ENCODE results near the gene GPR137B. TPM values are rescaled to one million over a fixed set of nuclear protein-coding genes. Genes with fewer than 3 reads are reported as not detected.

The GPR137B gene
- total and polyA plus RNA-seq, 2 of the 4 experiments (the other 2 are of a cell fraction), result 4.5 to 12.3 TPM

GRCh38 chr1:236239092-236239585, 96.8 kb downstream of the GPR137B start:
- ATAC-seq (ENCODE audit: low read depth) (no peak), DNase-seq (peak; percentile 6)
- Histone ChIP-seq H3K4me3 (ENCODE audit: insufficient read depth, low read depth, low read length) (no peak overlapping the region), H3K9me1 (ENCODE audit: insufficient read depth, low read length) (0 out of 2 replicates have a peak, but pooled peaks cover 2% of the 10 kb centered on the region), H3K36me3 (ENCODE audit: control insufficient read depth, insufficient read depth, low read length) (no peaks in the 10 kb centered on the region), H3K56ac (ENCODE audit: extremely low read depth, insufficient read depth, low read length) (no peak overlapping the region), H3K27ac (ENCODE audit: insufficient read depth, low read length) (no peak overlapping the region), H2BK20ac (ENCODE audit: low read depth, low read length) (no peak overlapping the region), H3K14ac (replicated peaks; ENCODE audit: low read depth, low read length) (no peak overlapping the region), H3K9ac (ENCODE audit: low read depth, low read length) (no peak overlapping the region), H2BK120ac (ENCODE audit: low read depth, low read length) (no peak overlapping the region), H2AK5ac (ENCODE audit: low read depth, low read length) (no peak overlapping the region), H3K4me2 (ENCODE audit: low read depth, low read length) (no peak overlapping the region), H3K4me1 (ENCODE audit: control insufficient read depth, insufficient read depth, low read length) (no peaks in the 10 kb centered on the region; the same call in 1 of the 2 replicates), H3K79me1 (ENCODE audit: low read depth in 1 of 2, low read length in 2 of 2) (no peaks in the 10 kb centered on the region), H2BK5ac (ENCODE audit: low read depth, low read length, poor library complexity, severe bottlenecking) (no peak overlapping the region), H3K9me3 (ENCODE audit: control insufficient read depth, insufficient read depth, low read length) (no peaks in the 10 kb centered on the region), H4K5ac (ENCODE audit: low read depth, low read length) (no peak overlapping the region), H3K4ac (ENCODE audit: low read depth, low read length) (no peak overlapping the region), H2AK9ac (replicated peaks; ENCODE audit: low read depth, low read length, poor library complexity) (no peak overlapping the region), H4K20me1 (ENCODE audit: insufficient read depth, low read length) (no peaks in the 10 kb centered on the region), H4K8ac (ENCODE audit: low read depth in 2 of 2, low read length in 2 of 2) (no peak overlapping the region), H2AFZ (replicated peaks; ENCODE audit: low read length, poor library complexity) (no peak overlapping the region), H2BK15ac (ENCODE audit: low read depth, low read length) (no peak overlapping the region), H3K27me3 (ENCODE audit: control insufficient read depth, insufficient read depth, low read length) (no peaks in the 10 kb centered on the region), H4K91ac (ENCODE audit: insufficient read depth, low read depth, low read length) (no peak overlapping the region), H3K23ac (ENCODE audit: low read depth, low read length) (no peak overlapping the region), H3K18ac (ENCODE audit: low read depth, low read length) (no peak overlapping the region)
- WGBS, 2 experiments (ENCODE audit: extremely low coverage in 2 of 2, insufficient read length in 1 of 2), result 33% methylated on average over 1 of the region's 1 CpG; no CpG with 5 or more reads in 1 of the 2 experiments
- CTCF ChIA-PET, result interaction anchor here (0.6 kb wide), 2 partner anchors 96 to 162 kb away, joined by 3 to 5 read pairs; no protein-coding TSS in a partner anchor
- TF ChIP-seq RCOR1 (IDR thresholded peaks at IDR 0.05; ENCODE audit: insufficient replicate concordance, low read length), result no peak
- no peak for TF ChIP-seq RAD21 (IDR thresholded peaks at IDR 0.05; ENCODE audit: low read length)
- TF ChIP-seq USF2 (IDR thresholded peaks at IDR 0.05; ENCODE audit: low read depth, low read length), result no peak
- TF ChIP-seq NFE2L2 (IDR thresholded peaks at IDR 0.05; ENCODE audit: low read depth, low read length), result no peak
- BruUV-seq (replicated peaks), result no TSS peak
- intact Hi-C loops (cut with micrococcal nuclease) (no loop called here), in situ Hi-C loops (cut with MboI; ENCODE audit: low sequenced_read_pairs) (no loop called here), dilution Hi-C loops (cut with HindIII; ENCODE audit: low sequenced_read_pairs, unreplicated experiment) (no loop called here)
- POLR2A ChIA-PET (ENCODE audit: unreplicated experiment), result no interaction called here
